Measurements from ENCODE around the gene HERPUD1.
"Not testable (repeated sequence)": the region's sequence is repeated elsewhere in the genome, so short reads cannot be mapped to it uniquely, and the experiment has no call there.

Gene HERPUD1

GRCh38 chr16:56931892-56932720, at the start of gene HERPUD1:
HERPUD1 (plus strand) TSS chr16:56932142; CDS start chr16:56932245, 103 bp downstream.
- DNase-seq (ENCODE audit: low read depth): peak; percentile 99

- DNase-seq (ENCODE audit: low read depth): no peak
Observed at GRCh38 chr16:56883586-56883985, 48.4 kb upstream of the HERPUD1 start.

GRCh38 chr16:56884026-56884582, 47.8 kb upstream of the HERPUD1 start:
- no peak for DNase-seq (ENCODE audit: low read depth)

- not testable (repeated sequence) for DNase-seq (ENCODE audit: low read depth)
Observed at GRCh38 chr16:56884929-56885328, 47.0 kb upstream of the HERPUD1 start.

- DNase-seq (ENCODE audit: low read depth): no peak
Observed at GRCh38 chr16:56885446-56886162, 46.3 kb upstream of the HERPUD1 start.

- no peak for DNase-seq (ENCODE audit: low read depth)
Observed at GRCh38 chr16:56886296-56886695, 45.6 kb upstream of the HERPUD1 start.

GRCh38 chr16:56886826-56887225, 45.1 kb upstream of the HERPUD1 start:
- DNase-seq (ENCODE audit: low read depth): no peak

- no peak for DNase-seq (ENCODE audit: low read depth)
Observed at GRCh38 chr16:56888806-56889205, 43.1 kb upstream of the HERPUD1 start.

GRCh38 chr16:56889206-56889605, 42.7 kb upstream of the HERPUD1 start:
- DNase-seq (ENCODE audit: low read depth): no peak

- no peak for DNase-seq (ENCODE audit: low read depth)
Observed at GRCh38 chr16:56891685-56892084, 40.3 kb upstream of the HERPUD1 start.

- DNase-seq (ENCODE audit: low read depth): no peak
Observed at GRCh38 chr16:56892705-56893104, 39.2 kb upstream of the HERPUD1 start.

GRCh38 chr16:56894331-56894917, 37.5 kb upstream of the HERPUD1 start:
- DNase-seq (ENCODE audit: low read depth): no peak

- no peak for DNase-seq (ENCODE audit: low read depth)
Observed at GRCh38 chr16:56895813-56896212, 36.1 kb upstream of the HERPUD1 start.

GRCh38 chr16:56896244-56896643, 35.7 kb upstream of the HERPUD1 start:
- DNase-seq (ENCODE audit: low read depth): no peak

- DNase-seq (ENCODE audit: low read depth): no peak
Observed at GRCh38 chr16:56897026-56897799, 34.7 kb upstream of the HERPUD1 start.

- no peak for DNase-seq (ENCODE audit: low read depth)
Observed at GRCh38 chr16:56898847-56899246, 33.1 kb upstream of the HERPUD1 start.

GRCh38 chr16:56903866-56904265, 28.1 kb upstream of the HERPUD1 start:
- DNase-seq (ENCODE audit: low read depth): no peak

- no peak for DNase-seq (ENCODE audit: low read depth)
Observed at GRCh38 chr16:56907401-56907800, 24.5 kb upstream of the HERPUD1 start.

- no peak for DNase-seq (ENCODE audit: low read depth)
Observed at GRCh38 chr16:56909527-56909979, 22.4 kb upstream of the HERPUD1 start.

- no peak for DNase-seq (ENCODE audit: low read depth)
Observed at GRCh38 chr16:56910112-56910511, 21.8 kb upstream of the HERPUD1 start.

GRCh38 chr16:56910654-56911539, 21.0 kb upstream of the HERPUD1 start:
- no peak for DNase-seq (ENCODE audit: low read depth)

Measured in stimulated activated CD8-positive, alpha-beta memory T cell treated with anti-CD3 and anti-CD28 coated beads, Interleukin-12 subunit alpha, Interleukin-12 subunit beta, amount 100 ng/mL, for 4 hours (primary cell).